ENCODE data around the gene LEKR1. TPM values are rescaled to one million over a fixed set of nuclear protein-coding genes. Genes with fewer than 3 reads are reported as not detected.

LEKR1 gene
- total RNA-seq, 2 experiments from 2014 or later, result 0.16 TPM; not detected in 1

GRCh38 chr3:157078131-157078810 lies 252.1 kb downstream of the LEKR1 start:
- Histone ChIP-seq H4K20me1 (ENCODE audit: insufficient read depth, low read length) (no peaks in the 10 kb centered on the region), H3K4me2 (ENCODE audit: low read length) (no peak overlapping the region), H3K4me1 (ENCODE audit: insufficient read depth, low read length, poor library complexity, severe bottlenecking) (peaks cover 3% of the 10 kb centered on the region), H3K4me3 (ENCODE audit: low read depth, low read length, poor library complexity, severe bottlenecking) (no peak overlapping the region), H3K9me2 (ENCODE audit: insufficient read depth, low read length) (no peaks in the 10 kb centered on the region), H3K36me3 (ENCODE audit: insufficient read depth, low read length) (no peaks in the 10 kb centered on the region), H3K27ac (ENCODE audit: low read depth, low read length, poor library complexity, severe bottlenecking) (no peak overlapping the region), H3K79me2 (ENCODE audit: insufficient read depth, low read depth, low read length) (no peaks in the 10 kb centered on the region), H2AFZ (ENCODE audit: low read length) (no peak overlapping the region), H3K9me3 (ENCODE audit: low read length) (no peaks in the 10 kb centered on the region)
- CTCF ChIA-PET (ENCODE audit: unreplicated experiment), result no interaction called here
- no peak for DNase-seq (ENCODE audit: low spot score)
- POLR2A ChIA-PET, result interaction anchor here (0.9 to 2.0 kb wide), 2 partner anchors 8 to 83 kb away, joined by 3 to 5 read pairs; no protein-coding TSS in a partner anchor
- BruUV-seq (replicated peaks), result no TSS peak
- intact Hi-C loops (cut with micrococcal nuclease; ENCODE audit: unreplicated experiment), result no loop called here
- TF ChIP-seq EZH2phosphoT487 (IDR thresholded peaks at IDR 0.05; ENCODE audit: borderline replicate concordance, low read depth, low read length) (no peak), CTCF (conservative IDR thresholded peaks at IDR 0.05; ENCODE audit: low read length) (no peak)

GRCh38 chr3:157078811-157079185 lies 252.6 kb downstream of the LEKR1 start:
- Histone ChIP-seq H3K36me3 (ENCODE audit: insufficient read depth, low read length) (no peaks in the 10 kb centered on the region), H3K27ac (ENCODE audit: low read depth, low read length, poor library complexity, severe bottlenecking) (no peak overlapping the region), H3K4me3 (ENCODE audit: low read depth, low read length, poor library complexity, severe bottlenecking) (no peak overlapping the region), H3K9me2 (ENCODE audit: insufficient read depth, low read length) (no peaks in the 10 kb centered on the region), H3K79me2 (ENCODE audit: insufficient read depth, low read depth, low read length) (no peaks in the 10 kb centered on the region), H4K20me1 (ENCODE audit: insufficient read depth, low read length) (no peaks in the 10 kb centered on the region), H3K9me3 (ENCODE audit: low read length) (no peaks in the 10 kb centered on the region), H3K4me2 (ENCODE audit: low read length) (no peak overlapping the region), H2AFZ (ENCODE audit: low read length) (no peak overlapping the region), H3K4me1 (ENCODE audit: insufficient read depth, low read length, poor library complexity, severe bottlenecking) (peaks cover 3% of the 10 kb centered on the region)
- ChIA-PET POLR2A (interaction anchor here (0.6 to 1.0 kb wide), 3 partner anchors 10 to 220 kb away, joined by 3 to 7 read pairs (median 3); no protein-coding TSS in a partner anchor), CTCF (ENCODE audit: unreplicated experiment) (no interaction called here)
- TF ChIP-seq EZH2phosphoT487 (IDR thresholded peaks at IDR 0.05; ENCODE audit: borderline replicate concordance, low read depth, low read length) (no peak), CTCF (conservative IDR thresholded peaks at IDR 0.05; ENCODE audit: low read length) (no peak)
- no TSS peak for BruUV-seq (replicated peaks)
- intact Hi-C loops (cut with micrococcal nuclease; ENCODE audit: unreplicated experiment), result no loop called here
- no peak for DNase-seq (ENCODE audit: low spot score)

- H2AFZ ChIP-seq (ENCODE audit: low read length), result no peak overlapping the region
- ChIA-PET CTCF (ENCODE audit: unreplicated experiment) (no interaction called here), POLR2A (interaction anchor here (0.6 to 1.0 kb wide), 4 partner anchors 9 to 221 kb away, joined by 3 to 7 read pairs (median 5); no protein-coding TSS in a partner anchor)
- H3K4me3 ChIP-seq (ENCODE audit: low read depth, low read length, poor library complexity, severe bottlenecking), result no peak overlapping the region
- BruUV-seq (replicated peaks), result no TSS peak
- H3K9me3 ChIP-seq (ENCODE audit: low read length), result no peaks in the 10 kb centered on the region
- peaks cover 3% of the 10 kb centered on the region for H3K4me1 ChIP-seq (ENCODE audit: insufficient read depth, low read length, poor library complexity, severe bottlenecking)
- H3K36me3 ChIP-seq (ENCODE audit: insufficient read depth, low read length), result no peaks in the 10 kb centered on the region
- no peak overlapping the region for H3K4me2 ChIP-seq (ENCODE audit: low read length)
- no peak for TF ChIP-seq CTCF (conservative IDR thresholded peaks at IDR 0.05; ENCODE audit: low read length)
- no peak for TF ChIP-seq EZH2phosphoT487 (IDR thresholded peaks at IDR 0.05; ENCODE audit: borderline replicate concordance, low read depth, low read length)
- no peaks in the 10 kb centered on the region for H3K79me2 ChIP-seq (ENCODE audit: insufficient read depth, low read depth, low read length)
- no peaks in the 10 kb centered on the region for H4K20me1 ChIP-seq (ENCODE audit: insufficient read depth, low read length)
- no peaks in the 10 kb centered on the region for H3K9me2 ChIP-seq (ENCODE audit: insufficient read depth, low read length)
- H3K27ac ChIP-seq (ENCODE audit: low read depth, low read length, poor library complexity, severe bottlenecking), result no peak overlapping the region
- intact Hi-C loops (cut with micrococcal nuclease; ENCODE audit: unreplicated experiment), result loop anchor here (2.0 to 5.0 kb wide), 4 partner anchors 103 to 929 kb away; no protein-coding TSS in a partner anchor
- DNase-seq (ENCODE audit: low spot score), result no peak
These were observed 253.7 kb downstream of the LEKR1 start for GRCh38 chr3:157079676-157080369.

Measured in OCI-LY7 (cell line).